HG03064 (cell line): ENCODE results near the gene CALML5.

Source experiments
- ATAC-seq: cut with Tn5 transposase; IDR thresholded peaks from one replicate; pipeline ENCODE4 v1.9.1; 2021; ENCODE audit warnings: low read depth; ENCODE audit not compliant: unreplicated experiment

CALML5 gene, protein sequence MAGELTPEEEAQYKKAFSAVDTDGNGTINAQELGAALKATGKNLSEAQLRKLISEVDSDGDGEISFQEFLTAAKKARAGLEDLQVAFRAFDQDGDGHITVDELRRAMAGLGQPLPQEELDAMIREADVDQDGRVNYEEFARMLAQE

DNA sequence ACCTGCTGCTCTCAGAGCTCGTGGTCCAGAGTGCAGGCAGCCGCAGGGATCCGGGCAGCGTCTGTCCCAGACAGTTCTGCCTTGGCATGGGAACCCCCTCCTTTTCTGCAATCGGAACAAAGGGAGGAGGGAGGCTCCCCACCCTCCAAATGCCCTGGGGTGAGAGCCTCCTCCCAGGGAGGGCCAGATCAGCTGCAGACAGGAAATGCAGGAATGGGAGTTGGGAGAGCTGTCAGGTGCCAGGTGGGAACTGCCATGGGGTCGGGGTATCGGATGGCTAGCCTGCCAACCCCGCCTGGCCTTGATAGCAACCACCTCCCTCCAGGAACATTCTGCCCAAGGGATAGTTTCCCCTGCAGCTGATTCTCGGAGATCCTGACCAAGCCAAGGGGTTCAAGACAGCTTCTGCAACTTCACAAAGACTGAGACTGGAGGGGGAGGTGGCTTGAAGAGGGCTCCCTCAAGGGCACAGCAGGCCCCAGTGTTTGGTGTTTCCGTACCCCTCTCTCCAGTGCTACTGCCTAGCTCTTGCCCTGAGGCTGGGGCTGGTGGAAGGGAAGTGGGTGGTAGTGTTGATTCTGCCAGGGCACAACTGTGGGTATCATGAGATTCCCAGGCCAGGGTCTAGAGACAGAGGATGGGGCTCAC lies at the start of gene CALML5:
TSS of gene CALML5 (minus strand) at position 78 of the 648 bp plus-strand sequence. CDS start 132 bp downstream, outside the sequence.
- no peak for ATAC-seq

DNA sequence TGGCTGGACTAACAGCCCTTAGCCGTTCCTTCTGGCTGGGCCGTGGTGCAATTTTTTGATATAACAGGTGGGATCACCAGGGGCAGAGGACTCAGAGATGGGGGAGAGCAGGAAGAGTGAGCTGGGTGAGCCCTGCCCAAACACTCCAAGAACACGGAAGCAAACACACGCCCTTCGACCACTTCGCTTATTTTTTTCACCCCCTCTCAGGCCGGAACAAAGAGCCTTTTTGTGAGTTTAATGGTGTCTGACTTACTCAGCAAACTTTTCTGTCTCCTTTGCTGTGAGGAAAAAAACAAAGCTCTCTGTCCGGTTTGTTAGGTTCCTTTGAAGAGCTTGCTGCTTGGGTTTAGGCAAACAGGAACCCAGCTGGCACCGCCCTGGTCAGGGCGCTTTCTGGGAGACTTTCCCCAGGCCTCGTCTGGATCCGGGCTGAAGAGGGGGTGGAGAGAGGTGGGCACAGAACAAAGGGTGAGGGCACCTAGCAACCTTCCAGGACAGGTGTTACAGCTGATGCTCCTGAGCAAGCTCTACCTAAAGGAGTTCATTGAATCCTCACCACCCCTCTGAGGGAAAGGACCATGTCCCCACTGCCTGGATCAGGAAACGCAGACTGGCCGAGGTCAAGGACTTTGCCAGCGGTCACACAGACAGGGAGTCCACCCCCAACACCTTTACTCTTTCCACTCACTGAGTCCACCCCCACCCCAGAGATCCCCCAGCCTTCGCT lies 48.7 kb upstream of the CALML5 start:
- no peak for ATAC-seq

DNA sequence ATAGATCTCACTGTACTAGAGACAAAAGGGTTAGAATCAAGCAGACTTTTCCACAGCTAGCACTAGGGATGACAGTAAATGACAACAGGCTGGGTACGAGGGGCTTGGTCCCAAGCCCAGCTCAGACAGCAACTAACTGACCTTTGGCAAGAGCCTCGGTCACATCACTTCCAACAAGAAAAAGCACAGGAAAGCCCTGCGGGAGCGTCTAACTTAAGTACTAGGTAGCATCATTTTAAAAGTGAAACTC lies 48.2 kb upstream of the CALML5 start:
- ATAC-seq: no peak

DNA sequence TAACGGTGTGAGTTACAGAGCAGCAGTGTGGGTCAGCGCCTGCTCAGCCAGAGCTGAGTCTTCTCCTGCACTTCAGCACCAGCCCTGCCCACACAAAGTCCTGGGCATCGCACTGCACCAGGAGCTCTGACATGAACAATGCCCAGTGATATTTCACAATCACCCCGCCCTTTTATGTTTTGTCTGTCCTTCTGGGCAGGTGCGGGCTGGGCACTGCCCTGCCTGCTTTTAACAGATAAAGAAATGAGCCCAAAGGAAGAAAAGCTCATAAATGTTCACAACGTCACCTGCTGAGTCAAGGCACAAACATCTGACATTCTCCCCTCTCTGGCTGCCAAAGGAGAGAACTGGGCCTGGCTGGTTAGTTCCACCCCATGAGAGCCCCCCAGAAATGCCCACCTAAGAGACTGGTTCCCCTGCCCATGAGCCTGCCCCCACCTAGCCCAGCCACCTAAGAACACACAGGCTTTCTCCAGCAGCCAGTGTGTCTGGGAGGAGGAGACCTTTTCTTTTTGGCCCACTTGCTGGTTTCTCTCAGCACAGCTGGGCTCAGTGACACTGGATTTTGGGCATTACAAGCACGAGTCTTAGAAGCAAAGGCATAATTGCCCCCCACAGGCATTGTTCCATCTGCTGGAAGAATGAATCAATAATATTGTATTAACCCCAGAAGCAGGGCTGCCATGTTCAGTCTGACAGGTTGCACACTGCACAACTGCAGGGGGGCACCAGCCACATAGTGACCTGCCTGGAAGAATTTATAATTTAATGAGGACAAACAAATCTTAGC lies 47.7 kb upstream of the CALML5 start:
- ATAC-seq: no peak

DNA sequence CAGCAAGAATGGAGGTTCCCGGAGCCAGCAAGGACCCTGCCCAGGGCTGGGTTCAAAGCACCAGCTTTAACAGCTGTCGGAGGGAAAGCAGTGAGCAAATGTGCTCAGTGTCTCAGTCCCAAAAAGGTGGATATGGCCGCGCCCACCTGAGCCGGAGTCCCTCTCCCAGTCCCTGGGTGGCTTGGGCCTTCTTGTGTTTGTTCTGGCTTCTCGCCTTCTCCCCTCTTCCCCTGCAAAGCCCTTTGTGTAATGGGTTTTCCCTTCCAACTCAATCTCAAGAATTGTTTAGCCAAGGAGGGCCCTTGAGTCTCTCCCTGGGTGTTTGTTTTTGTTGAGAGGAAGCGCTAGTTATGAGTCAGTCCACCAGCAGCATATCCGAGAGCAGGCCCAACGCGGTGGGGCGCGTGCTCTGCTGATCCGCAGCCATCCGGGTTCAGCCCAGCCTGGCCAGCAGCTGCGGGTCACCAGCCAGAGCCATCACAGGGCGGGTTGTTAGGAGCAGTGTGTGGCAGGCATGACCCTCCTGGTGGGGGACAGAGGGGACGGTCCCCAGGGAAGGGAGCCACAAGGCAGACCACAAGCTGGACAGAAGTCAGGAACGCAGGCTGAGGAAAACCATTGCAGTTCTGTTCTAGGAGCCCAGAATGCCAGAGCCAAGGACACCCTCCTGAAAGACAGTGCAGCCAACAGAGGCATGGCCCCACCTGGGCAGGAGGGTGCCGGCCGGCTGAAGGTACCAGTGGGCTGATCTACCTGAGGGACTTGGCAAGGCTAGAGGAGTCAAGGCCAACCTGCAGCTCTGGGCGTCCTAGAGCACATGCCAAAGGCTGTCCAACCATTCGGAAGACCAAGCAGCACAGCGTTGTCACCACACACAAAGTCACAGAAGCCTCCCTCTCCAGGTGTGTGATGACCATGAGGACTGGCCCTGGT lies 46.7 kb upstream of the CALML5 start:
- ATAC-seq: no peak

DNA sequence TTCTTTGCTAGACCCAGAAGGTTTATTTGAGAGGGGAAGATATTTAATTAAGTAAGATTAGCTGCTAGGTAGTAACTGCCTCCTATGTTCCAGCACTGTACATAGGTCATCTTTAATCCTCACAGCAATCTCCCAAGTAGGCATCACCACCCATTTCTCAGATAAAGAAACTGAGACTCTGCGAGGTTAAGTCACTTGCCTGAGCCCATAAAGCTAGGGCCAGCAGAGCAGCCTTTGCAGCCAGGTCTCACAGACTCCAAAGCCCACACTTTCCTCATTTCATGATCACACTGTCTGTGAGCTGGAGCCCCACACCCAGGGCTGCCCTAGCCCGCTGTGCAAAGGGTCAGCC lies 46.0 kb upstream of the CALML5 start:
- no peak for ATAC-seq

DNA sequence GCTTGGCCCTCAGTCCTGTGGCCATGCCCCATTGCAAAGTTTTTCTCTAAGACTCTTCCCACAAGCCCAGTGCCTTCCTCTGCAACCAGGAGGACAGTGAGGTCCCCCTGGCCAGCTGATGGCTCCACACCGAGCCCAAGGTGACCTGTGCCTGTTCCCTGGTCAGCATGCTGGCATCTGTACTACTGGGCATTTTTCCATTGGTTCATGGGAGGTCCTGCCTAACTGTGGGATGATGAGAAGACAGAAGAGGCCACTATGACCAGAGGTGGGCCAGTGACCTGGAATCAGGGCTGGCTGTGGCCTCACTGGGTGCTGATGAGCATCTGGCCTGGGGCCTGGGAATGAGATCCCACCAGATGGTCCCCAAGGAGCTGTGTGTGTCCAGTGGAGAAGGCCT lies 45.6 kb upstream of the CALML5 start:
- ATAC-seq: no peak

DNA sequence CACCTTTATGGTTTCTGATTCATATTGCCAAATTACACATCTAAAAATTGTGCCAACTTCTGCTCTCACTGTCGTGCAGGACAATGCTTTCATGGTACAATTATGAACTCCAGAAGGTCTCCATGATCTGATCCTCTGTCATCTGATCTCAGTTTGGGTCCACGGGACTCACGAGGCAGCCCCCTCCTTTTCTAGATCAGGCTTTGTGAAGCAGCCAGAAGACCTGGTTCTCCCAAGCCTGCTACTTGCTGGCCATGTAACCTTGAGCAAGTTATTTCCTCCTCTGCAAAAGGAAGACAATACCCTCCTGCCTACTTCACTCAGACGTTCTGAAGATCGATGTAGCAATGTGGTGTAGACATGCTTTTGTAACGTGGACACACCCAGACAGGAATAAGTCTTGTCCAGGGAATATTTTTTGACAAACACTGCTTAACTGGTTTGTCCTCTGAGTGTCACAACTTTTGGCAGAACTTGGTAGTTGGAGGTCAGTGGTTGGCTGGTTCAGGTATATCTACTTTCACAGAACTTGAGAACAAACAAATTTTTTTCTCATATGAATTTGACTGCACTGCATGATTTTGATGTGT lies 44.9 kb upstream of the CALML5 start:
- ATAC-seq: no peak

DNA sequence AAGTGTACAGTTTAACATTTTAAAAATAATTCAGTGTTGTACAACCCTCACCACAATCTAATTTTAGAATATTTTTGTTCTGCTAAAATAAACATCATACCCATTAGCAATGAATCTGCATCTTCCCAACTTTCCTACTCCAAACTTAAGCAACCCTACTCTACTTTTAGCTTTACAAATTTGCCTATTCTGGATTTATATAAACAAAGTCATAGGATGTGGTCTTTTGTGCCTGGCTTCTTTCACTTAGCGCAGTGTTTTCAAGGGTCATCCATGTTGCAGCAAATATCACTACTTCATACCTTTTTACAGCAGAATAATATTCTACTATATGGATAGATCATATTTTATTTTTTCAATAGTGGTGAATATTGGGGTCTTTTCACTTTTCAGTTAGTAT lies 44.3 kb upstream of the CALML5 start:
- ATAC-seq: no peak

DNA sequence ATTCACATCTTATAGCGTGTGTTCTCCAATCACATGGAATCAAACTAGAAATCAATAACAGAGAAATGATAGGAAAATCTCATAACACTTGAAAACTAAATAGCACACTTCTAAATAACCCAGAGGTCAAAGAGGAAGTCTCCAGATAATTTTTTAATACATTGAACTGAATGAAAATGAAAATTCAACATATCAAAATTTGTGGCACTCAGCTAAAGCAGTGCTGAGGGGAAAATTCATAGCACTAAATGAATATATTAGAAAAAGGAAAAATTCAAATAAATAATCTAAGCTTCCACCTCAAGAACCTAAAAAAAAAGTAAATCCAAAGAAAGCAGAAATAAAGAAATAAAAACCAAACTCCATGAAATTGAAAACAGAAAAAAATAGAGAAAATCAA lies 42.7 kb upstream of the CALML5 start:
- ATAC-seq: no peak

DNA sequence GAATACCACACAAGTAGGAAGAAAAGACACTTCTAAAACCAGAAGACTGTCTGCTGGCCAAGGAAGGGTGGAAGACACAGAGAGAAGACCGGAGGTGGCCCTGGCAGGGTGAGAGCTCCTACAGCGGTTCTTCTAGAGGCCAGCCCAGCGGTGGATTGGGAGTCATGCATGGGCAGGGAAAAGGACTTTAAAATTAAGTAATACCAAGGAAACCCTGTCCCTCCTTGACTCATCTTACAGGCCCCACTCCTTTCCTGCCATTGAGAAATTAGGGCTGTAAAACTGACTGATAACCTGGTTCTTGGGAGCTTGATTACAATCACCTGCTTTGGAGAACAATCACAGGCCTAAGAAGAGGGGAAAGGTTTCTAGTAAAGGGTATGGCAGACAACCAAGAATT lies 41.5 kb upstream of the CALML5 start:
- no peak for ATAC-seq

DNA sequence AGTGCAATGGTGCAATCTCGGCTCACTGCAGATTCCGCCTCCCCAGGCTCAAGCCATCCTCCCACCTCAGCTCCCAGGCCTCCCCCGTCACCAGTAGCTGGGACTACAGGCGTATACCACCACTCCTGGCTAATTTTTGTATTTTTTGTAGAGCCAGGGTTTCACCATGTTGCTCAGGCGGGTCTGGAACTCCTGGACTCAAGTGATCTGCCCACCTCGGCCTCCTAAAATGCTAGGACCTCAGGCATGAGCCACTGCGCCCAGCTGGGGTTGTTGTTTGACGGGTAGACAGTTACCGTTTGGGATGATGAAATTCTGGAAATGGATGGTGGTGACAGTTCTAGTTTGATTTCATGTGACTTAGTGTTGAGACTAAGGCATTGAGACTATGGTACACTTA lies 40.7 kb upstream of the CALML5 start:
- no peak for ATAC-seq

DNA sequence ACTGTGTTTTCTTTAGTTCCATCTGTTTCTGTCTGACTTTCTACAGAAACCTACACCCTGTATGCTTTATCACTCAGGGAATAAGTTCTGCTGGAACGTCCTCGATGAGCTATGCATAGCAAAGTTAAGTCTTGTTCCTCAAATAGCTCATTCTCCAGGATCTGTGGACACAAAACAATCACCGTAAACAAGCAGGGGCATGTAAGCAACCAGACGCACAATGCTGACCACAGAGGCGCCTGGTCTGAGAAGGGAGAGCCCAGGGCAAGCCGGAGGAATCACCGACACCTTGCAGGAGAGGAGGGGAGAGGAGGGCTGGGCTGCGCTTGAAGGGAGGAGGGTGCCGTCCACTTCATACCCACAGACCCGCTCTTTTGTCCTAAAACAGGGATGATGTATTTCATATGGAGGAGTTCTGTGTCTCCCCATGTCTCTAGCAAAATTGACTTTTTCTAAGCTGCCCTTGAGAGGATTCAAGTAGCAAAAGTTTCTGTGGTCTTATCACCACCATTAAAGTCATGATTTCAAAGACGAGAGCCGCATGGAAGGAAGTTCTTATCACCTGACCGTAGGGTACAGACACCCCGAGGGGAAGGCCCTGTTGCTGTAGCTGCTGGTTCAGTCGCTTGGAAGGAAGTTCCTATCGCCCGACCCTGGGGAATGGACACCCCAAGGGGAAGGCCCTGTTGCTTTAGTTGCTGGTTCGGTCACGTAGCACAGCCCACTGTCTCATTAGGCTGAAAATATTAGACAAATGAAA lies 39.7 kb upstream of the CALML5 start:
- no peak for ATAC-seq

DNA sequence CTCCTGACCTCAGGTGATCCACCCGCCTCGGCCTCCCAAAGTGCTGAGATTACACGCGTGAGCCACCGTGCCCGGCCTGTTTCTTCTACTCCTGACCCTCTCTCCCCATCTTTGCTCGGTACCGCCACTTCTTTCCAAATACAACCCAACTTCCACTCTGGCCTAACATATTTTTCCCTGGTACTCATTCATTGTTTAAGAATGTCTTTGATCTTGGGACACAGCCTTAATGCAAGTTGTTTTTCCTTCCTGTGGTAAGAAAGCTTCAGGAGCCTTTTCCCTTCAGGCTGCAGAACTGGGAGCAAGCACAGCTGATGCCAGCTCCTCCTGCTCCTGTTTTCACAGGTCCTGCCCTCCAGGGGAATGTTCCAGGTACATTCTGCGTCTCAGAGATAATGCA lies 39.1 kb upstream of the CALML5 start:
- ATAC-seq: no peak

DNA sequence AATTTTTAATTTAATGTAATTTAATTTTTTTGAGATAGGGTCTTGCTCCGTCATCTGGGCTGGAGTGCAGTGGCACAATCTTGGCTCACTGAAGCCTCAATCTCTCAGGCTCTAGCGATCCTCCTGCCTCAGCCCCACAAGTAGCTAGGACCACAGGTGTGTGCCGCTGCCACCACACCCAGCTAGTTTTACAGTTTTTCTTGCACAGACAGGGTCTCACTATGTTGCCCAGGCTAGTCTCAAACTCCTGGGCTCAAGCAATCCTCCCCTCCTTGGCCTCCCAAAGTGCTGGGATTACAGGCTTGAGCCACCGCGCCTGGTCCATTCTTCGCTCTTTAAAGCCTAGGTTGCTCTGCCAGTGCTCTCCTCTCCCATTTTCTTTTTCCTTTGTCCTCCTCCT lies 38.3 kb upstream of the CALML5 start:
- ATAC-seq: no peak

DNA sequence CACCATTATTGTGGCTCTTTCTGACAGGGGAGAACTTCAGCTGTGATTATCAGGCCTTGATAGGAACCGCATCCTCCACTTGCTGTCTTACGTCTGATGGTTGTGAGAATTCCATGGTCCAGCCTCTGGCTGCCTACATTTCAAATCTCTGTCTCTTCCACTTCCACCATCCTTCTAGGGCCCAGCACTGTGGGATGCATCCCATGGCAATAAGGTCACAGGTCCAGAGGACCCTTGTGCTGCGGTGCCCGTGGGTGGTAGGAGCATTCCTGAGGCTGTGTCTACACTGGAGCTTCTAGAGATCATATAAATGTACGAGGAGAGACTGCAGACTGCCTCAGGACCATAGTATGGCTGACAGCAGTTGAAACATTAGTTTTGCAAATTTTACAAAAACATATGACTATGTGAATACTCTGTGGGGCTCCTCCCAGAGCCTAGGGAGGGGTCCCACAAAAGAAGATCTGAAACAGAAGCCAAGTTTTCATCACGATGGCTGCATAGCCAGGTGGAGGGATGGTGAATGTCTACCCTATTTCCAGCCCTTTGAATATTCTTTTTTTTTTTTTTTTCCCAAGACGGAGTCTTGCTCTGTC lies 37.2 kb upstream of the CALML5 start:
- ATAC-seq: no peak

DNA sequence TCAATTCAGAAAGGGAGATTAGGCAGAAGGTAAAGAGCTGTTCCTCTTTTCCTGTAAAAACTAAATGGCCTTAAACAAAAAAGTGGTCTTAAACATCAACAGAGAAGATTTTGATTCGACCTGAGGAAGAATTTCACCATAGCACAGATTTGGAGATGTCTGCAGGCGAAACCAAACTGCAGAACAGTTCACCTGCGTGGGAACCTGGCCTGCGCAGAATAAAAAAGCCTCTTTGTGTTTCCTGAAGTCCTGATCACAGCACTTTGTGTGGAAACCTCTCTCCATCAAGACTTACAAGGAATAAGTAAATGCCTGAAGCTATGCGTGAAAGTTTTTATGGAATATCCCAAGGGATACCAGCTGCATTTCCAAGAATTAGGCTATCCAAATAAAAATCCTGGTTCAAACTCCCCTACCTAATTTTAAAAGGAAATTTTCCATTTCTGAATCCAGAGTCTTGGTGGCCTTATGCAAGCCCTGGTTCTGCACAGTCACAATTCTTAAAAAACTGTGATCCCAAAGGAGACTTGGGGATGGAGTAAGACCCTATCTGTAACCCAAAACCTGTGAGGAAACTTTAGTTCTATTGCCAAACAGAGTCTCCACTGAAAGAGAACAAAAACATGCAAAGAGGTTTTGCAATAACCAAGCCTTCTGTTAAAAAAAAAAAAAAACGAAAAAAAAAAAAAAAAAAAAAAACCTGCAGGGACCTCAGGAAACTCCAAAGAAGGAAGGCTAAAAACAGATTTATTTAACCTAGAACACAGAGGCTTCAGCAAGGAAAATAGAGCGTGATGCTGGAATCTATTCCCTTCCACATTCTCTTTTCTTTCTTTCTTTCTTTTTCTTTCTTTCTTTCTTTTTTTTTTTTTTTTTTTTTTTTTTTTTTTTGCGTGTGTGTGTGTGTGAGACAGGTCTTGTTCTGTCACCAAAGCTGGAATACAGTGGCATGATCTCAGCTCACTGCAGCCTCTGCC lies 35.8 kb upstream of the CALML5 start:
- ATAC-seq: no peak
